ENCODE measurements around the gene RGS7. TPM values are rescaled to one million over a fixed set of nuclear protein-coding genes. Genes with fewer than 3 reads are reported as not detected.

The RGS7 gene
- total and polyA plus RNA-seq, 10 of the 15 experiments (the other 5 are each of a cell fraction or from before 2014, with no cell fraction given), result not detected

DNA sequence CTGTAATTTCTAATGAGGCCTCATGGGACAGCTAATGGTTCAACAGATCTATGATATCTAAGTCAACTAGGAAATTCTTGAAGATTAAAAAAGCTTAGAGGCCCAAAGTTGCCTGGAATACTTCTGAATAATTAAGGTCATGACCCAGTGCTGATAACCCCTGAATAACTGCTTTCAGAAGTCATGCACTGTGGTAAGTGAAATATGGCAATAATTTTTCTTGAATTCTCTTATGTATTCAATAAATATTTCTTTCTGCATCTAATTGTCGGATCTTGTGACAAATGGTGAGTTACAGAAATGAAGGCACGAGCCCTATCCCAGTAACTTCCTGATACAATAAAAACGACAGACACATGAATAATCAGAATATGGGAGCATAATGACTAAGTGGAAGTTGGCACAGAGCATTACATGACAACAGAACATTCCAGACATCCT lies 525.8 kb downstream of the RGS7 start:
- FAIRE-seq (no peak), DNase-seq (ENCODE audit: low read depth, low spot score) (no peak), ATAC-seq (no peak)
- H3K27me3 ChIP-seq (replicated peaks in 1 of 2; ENCODE audit: control insufficient read depth in 2 of 2, insufficient read depth in 2 of 2, low read length in 1 of 2), result no peaks in the 10 kb centered on the region
- TF ChIP-seq, protein P1, sequence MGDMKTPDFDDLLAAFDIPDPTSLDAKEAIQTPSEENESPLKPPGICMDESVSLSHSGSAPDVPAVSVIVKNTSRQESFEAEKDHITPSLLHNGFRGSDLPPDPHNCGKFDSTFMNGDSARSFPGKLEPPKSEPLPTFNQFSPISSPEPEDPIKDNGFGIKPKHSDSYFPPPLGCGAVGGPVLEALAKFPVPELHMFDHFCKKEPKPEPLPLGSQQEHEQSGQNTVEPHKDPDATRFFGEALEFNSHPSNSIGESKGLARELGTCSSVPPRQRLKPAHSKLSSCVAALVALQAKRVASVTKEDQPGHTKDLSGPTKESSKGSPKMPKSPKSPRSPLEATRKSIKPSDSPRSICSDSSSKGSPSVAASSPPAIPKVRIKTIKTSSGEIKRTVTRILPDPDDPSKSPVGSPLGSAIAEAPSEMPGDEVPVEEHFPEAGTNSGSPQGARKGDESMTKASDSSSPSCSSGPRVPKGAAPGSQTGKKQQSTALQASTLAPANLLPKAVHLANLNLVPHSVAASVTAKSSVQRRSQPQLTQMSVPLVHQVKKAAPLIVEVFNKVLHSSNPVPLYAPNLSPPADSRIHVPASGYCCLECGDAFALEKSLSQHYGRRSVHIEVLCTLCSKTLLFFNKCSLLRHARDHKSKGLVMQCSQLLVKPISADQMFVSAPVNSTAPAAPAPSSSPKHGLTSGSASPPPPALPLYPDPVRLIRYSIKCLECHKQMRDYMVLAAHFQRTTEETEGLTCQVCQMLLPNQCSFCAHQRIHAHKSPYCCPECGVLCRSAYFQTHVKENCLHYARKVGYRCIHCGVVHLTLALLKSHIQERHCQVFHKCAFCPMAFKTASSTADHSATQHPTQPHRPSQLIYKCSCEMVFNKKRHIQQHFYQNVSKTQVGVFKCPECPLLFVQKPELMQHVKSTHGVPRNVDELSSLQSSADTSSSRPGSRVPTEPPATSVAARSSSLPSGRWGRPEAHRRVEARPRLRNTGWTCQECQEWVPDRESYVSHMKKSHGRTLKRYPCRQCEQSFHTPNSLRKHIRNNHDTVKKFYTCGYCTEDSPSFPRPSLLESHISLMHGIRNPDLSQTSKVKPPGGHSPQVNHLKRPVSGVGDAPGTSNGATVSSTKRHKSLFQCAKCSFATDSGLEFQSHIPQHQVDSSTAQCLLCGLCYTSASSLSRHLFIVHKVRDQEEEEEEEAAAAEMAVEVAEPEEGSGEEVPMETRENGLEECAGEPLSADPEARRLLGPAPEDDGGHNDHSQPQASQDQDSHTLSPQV (IDR thresholded peaks at IDR 0.05), result no peak
- TF ChIP-seq TCF7 (IDR thresholded peaks at IDR 0.05; ENCODE audit: borderline replicate concordance) (no peak), POLR2A (IDR thresholded peaks at IDR 0.05; ENCODE audit: low read depth, low read length) (no peak), ZNF384 (IDR thresholded peaks at IDR 0.05; ENCODE audit: borderline replicate concordance, low read depth, low read length) (no peak), SIX5 (IDR thresholded peaks at IDR 0.05; ENCODE audit: low read depth, low read length, severe bottlenecking) (no peak), FOS (IDR thresholded peaks at IDR 0.05; ENCODE audit: borderline replicate concordance, extremely low read depth, insufficient read length) (no peak), SMC3 (IDR thresholded peaks at IDR 0.05; ENCODE audit: borderline replicate concordance, low read length) (no peak)
- no peaks in the 10 kb centered on the region for H3K79me2 ChIP-seq (ENCODE audit: control insufficient read depth, insufficient read depth, low read length)
- no peak overlapping the region for H3K4me3 ChIP-seq
- no peak overlapping the region for H2AFZ ChIP-seq (ENCODE audit: control insufficient read depth, low read depth, low read length)
- no peaks in the 10 kb centered on the region for H3K36me3 ChIP-seq (ENCODE audit: control insufficient read depth in 2 of 2, insufficient read depth in 2 of 2, low read length in 1 of 2)
- intact Hi-C loops (cut with micrococcal nuclease; ENCODE audit: unreplicated experiment) (no loop called here), in situ Hi-C loops (cut with MboI) (no loop called here)
- ChIA-PET RAD21 (ENCODE audit: unreplicated experiment) (no interaction called here), CTCF (no interaction called here), POLR2A (no interaction called here), SMC1A (ENCODE audit: uncharacterized antibody, unreplicated experiment) (no interaction called here)
- no peak overlapping the region for H3K27ac ChIP-seq (ENCODE audit: control insufficient read depth, insufficient read depth)
- BruUV-seq (replicated peaks), result no TSS peak
- H4K20me1 ChIP-seq (ENCODE audit: control insufficient read depth, insufficient read depth), result no peaks in the 10 kb centered on the region
- H3K4me1 ChIP-seq (ENCODE audit: control insufficient read depth, insufficient read depth, low read length), result no peaks in the 10 kb centered on the region
- no peaks in the 10 kb centered on the region for H3K9me3 ChIP-seq (replicated peaks; ENCODE audit: control insufficient read depth, insufficient read depth, low read length)
- no peak overlapping the region for H3K9ac ChIP-seq (ENCODE audit: control insufficient read depth, insufficient read depth, low read length)
- H3K4me2 ChIP-seq (ENCODE audit: control insufficient read depth, insufficient read depth), result no peak overlapping the region
- WGBS (ENCODE audit: insufficient coverage, insufficient replicate concordance, low lambda C conversion rate, missing lambda C conversion rate), result 18% methylated on average over 3 of the region's 3 CpGs

All from GM12878 (cell line).